GM10266 (cell line): Measurements from ENCODE around the gene LCE1C.

Source experiments
- DNase-seq: peaks from one replicate; pipeline ENCODE4 v3.0.0; 2012; ENCODE audit errors: extremely low spot score
- CTCF ChIP-seq: IDR thresholded peaks from 2 replicates; pipeline ENCODE4 v1.5.1; 2012; ENCODE audit warnings: mild to moderate bottlenecking, low read depth; ENCODE audit not compliant: control insufficient read depth, insufficient read depth; ENCODE audit errors: missing control alignments

LCE1C gene

GRCh38 chr1:152806576-152806975, at the start of gene LCE1C:
Gene LCE1C (minus strand): TSS chr1:152806651. CDS start chr1:152805478, 1,173 bp downstream.
- TF ChIP-seq CTCF: no peak
- no peak for DNase-seq

- no peak for DNase-seq
- no peak for TF ChIP-seq CTCF
These were observed 49.2 kb upstream of the LCE1C start for GRCh38 chr1:152855661-152856060.

DNA sequence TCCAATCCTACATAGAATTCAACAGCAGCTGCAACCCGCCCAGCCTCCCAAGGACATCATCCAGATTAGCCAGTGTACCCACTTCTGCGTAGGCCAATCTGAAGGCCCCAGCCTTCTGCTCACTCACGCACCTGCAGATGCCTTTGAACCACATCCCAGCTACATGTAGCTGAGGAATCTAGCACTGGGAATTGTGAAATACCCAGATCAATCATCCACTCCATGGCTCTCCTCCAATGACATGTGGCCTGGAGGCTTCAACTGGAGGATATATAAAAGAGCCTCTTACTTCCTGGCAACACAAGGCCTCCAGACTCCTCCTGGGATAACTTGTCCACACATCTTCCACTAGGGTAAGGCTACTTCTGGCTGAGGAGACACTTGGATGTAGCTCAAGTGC, 36.1 kb upstream of the LCE1C start, which contains the start of gene LCE6A:
Gene LCE6A, plus strand, starts transcription at position 301 of the 400 bp plus-strand sequence. CDS start 665 bp downstream, outside the sequence.
- TF ChIP-seq CTCF: no peak
- no peak for DNase-seq

- no peak for TF ChIP-seq CTCF
- no peak for DNase-seq
These were observed 30.4 kb upstream of the LCE1C start for GRCh38 chr1:152836870-152837269.

- TF ChIP-seq CTCF: no peak
- no peak for DNase-seq
These were observed 20.7 kb upstream of the LCE1C start, which contains the start of gene LCE1A for GRCh38 chr1:152827173-152827572. Gene LCE1A (plus strand): TSS chr1:152827473. CDS start chr1:152827473, 0 bp downstream.

DNA sequence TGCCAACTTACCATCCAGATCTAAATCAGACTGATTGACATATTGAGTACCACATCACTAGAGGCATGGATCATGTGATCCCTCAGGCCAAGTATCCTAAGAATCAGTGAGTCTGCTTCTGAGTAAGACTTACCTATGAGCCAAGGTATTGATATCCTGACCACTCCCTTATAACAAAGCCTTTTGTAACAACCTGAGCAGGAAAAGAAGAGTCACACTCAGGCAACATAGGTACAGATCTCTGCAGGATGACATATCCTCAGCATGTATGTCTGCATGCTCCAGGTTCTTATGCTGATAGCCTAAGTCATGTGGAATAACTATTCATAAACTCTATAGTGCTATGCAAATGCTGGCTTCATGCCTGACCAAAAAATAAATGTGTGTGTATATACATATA, 18.5 kb upstream of the LCE1C start:
- no peak for DNase-seq
- no peak for TF ChIP-seq CTCF

- DNase-seq: no peak
These were observed 16.8 kb upstream of the LCE1C start for GRCh38 chr1:152823294-152823693.

More at GRCh38 chr1:152823294-152823693, 16.8 kb upstream of the LCE1C start:
- TF ChIP-seq CTCF: no peak
